OCI-LY1 (cell line): ENCODE data around the gene HDAC7.

Experiments used
- H2AFZ ChIP-seq: fragments of 200-600 bp; sonication (generic), shearing (Covaris generic); 2 replicates; pipeline ENCODE4 v1.6.0; 2014; ENCODE audit warnings: antibody characterized with exemption, mild to moderate bottlenecking, low read length
- H3F3A ChIP-seq: fragments of 200-600 bp; sonication (generic), shearing (Covaris generic); 2 replicates; pipeline ENCODE4 v1.6.0; 2014; ENCODE audit warnings: mild to moderate bottlenecking, antibody characterized with exemption, low read length, moderate library complexity; ENCODE audit not compliant: insufficient read depth
- H3K27ac ChIP-seq: fragments of 200-600 bp; sonication (generic); 2 replicates; pipeline ENCODE4 v1.5.1; 2014; ENCODE audit warnings: low read length, mixed run types, mild to moderate bottlenecking, low read depth; ENCODE audit not compliant: poor library complexity, severe bottlenecking
- H3K27me3 ChIP-seq: fragments of 200-600 bp; sonication (generic); 2 replicates; pipeline ENCODE4 v1.6.0; 2014; ENCODE audit warnings: antibody characterized with exemption, mild to moderate bottlenecking, low read length, moderate library complexity; ENCODE audit not compliant: insufficient read depth
- H3K36me3 ChIP-seq: fragments of 200-600 bp; sonication (generic); 2 replicates; pipeline ENCODE4 v1.6.1; 2014; ENCODE audit warnings: mild to moderate bottlenecking, antibody characterized with exemption, low read length, moderate library complexity, mixed read lengths; ENCODE audit not compliant: insufficient read depth
- H3K4me1 ChIP-seq: fragments of 200-600 bp; sonication (generic); 2 replicates; pipeline ENCODE4 v1.5.1; 2014; ENCODE audit warnings: mild to moderate bottlenecking, low read length, moderate library complexity; ENCODE audit not compliant: insufficient read depth, severe bottlenecking
- H3K4me2 ChIP-seq: fragments of 200-600 bp; sonication (generic), shearing (Covaris generic); 2 replicates; pipeline ENCODE4 v1.6.1; 2014; ENCODE audit warnings: low read length
- H3K4me3 ChIP-seq: fragments of 200-600 bp; sonication (generic); 2 replicates; pipeline ENCODE4 v1.5.1; 2014; ENCODE audit warnings: low read length, low read depth, mild to moderate bottlenecking, mixed read lengths; ENCODE audit not compliant: poor library complexity, severe bottlenecking
- H3K79me2 ChIP-seq: fragments of 200-600 bp; shearing (Covaris generic); 2 replicates; pipeline ENCODE4 v1.6.1; 2016; ENCODE audit warnings: mixed run types, low read length, mixed read lengths; ENCODE audit not compliant: insufficient read depth
- H3K9ac ChIP-seq: fragments of 200-600 bp; sonication (generic), shearing (Covaris generic); 2 replicates; pipeline ENCODE4 v1.6.1; 2014; ENCODE audit warnings: mild to moderate bottlenecking, low read length, mixed read lengths
- H3K9me2 ChIP-seq: fragments of 200-600 bp; sonication (generic), shearing (Covaris generic); 2 replicates; pipeline ENCODE4 v1.6.1; 2014; ENCODE audit warnings: low read depth, mild to moderate bottlenecking, low read length, mixed read lengths
- H3K9me3 ChIP-seq: fragments of 200-600 bp; shearing (Covaris generic); 2 replicates; pipeline ENCODE4 v1.6.1; 2014; ENCODE audit warnings: low read length, mixed read lengths
- H4K20me1 ChIP-seq: fragments of 200-600 bp; sonication (generic), shearing (Covaris generic); 2 replicates; pipeline ENCODE4 v1.6.0; 2016; ENCODE audit warnings: mild to moderate bottlenecking, low read length; ENCODE audit not compliant: insufficient read depth
- CTCF ChIP-seq: fragments of 200-600 bp; sonication (generic), shearing (Covaris generic); IDR thresholded peaks from 2 replicates; pipeline ENCODE4 v1.5.1; 2017; ENCODE audit warnings: mild to moderate bottlenecking, antibody characterized with exemption, low read length, moderate library complexity, mixed read lengths
- EZH2 ChIP-seq: fragments of 200-600 bp; sonication (generic), shearing (Covaris generic); IDR thresholded peaks from 2 replicates; pipeline ENCODE4 v1.8.0; 2017; ENCODE audit warnings: borderline replicate concordance, mixed run types, mild to moderate bottlenecking, antibody characterized with exemption, low read length, moderate library complexity, mixed read lengths

Gene HDAC7

DNA sequence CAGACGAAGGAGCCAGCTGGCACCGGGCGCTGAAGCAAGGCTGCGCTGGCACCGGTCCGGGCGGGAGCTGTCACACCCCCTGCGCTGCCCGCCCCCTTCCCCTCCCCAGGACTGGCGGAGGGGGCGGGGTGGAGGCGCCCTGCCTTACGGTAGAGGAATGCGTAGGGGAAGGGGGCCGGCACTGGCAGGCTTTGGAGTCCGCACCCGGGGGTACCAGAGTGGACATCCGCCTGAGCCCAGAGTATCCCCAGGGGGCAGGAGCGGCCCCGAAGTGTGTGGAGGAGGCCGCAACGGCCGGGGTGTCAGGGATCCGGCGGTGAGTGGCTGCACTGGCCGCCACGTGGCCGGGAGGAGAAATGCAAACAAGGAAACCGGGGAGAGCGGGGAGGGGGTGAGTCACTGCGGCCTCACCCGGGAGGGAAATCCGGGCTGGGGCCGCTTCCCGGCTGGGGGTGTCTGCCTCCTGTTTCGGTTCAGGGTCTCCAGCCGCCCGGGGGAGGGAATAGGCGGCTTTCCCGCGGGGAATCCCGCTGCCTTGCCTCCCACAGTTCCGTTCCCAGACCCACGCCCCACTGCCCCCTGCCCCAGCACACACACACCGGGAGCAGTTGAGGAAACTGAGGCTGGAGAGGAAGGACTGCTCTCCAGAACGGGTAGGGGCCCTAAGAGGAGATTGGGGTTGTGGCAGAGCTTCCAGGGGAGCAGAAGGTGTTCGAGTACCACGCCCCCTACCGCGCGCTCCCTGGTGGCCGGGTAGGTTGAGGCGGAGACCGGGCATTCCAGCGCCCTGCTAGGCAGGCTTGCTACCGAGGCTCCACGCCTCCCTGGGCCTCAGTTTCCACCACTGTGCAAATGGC, 60.6 kb downstream of the HDAC7 start, which contains the start of gene RAPGEF3:
Gene RAPGEF3, minus strand, starts transcription at position 47 of the 857 bp plus-strand sequence. CDS start 324 bp downstream, outside the sequence.
- Histone ChIP-seq H3K27me3 (peaks cover 4% of the 10 kb centered on the region; the same call in 1 of the 2 replicates), H3K9ac (peak within 1 kb of the TSS; percentile 43), H3K79me2 (no peaks in the 10 kb centered on the region), H2AFZ (no peak within 1 kb of the TSS), H3K27ac (no peak within 1 kb of the TSS), H3F3A (no peaks in the 10 kb centered on the region), H3K9me2 (no peaks in the 10 kb centered on the region), H3K4me1 (peaks cover 13% of the 10 kb centered on the region), H4K20me1 (no peaks in the 10 kb centered on the region), H3K36me3 (no peaks in the 10 kb centered on the region), H3K4me2 (peak within 1 kb of the TSS; percentile 91), H3K9me3 (no peaks in the 10 kb centered on the region), H3K4me3 (peak within 1 kb of the TSS; percentile 62)
- TF ChIP-seq CTCF (peak; percentile 42), EZH2 (no peak)

GRCh38 chr12:47758584-47758833, 61.2 kb downstream of the HDAC7 start:
- Histone ChIP-seq H3K9ac (no peak overlapping the region), H3F3A (no peaks in the 10 kb centered on the region), H3K4me2 (peak overlapping the region; percentile 91), H3K9me3 (no peaks in the 10 kb centered on the region), H3K9me2 (no peaks in the 10 kb centered on the region), H3K4me1 (peaks cover 13% of the 10 kb centered on the region), H3K4me3 (peak overlapping the region; percentile 62), H3K79me2 (no peaks in the 10 kb centered on the region), H4K20me1 (no peaks in the 10 kb centered on the region), H3K27me3 (peaks cover 4% of the 10 kb centered on the region; the same call in 1 of the 2 replicates), H3K27ac (no peak overlapping the region), H3K36me3 (no peaks in the 10 kb centered on the region), H2AFZ (no peak overlapping the region)
- TF ChIP-seq EZH2 (no peak), CTCF (no peak)

GRCh38 chr12:47757840-47758583, 61.7 kb downstream of the HDAC7 start:
- H3K4me2 ChIP-seq = no peak overlapping the region; the same call in 1 of the 2 replicates
- no peaks in the 10 kb centered on the region for H3K36me3 ChIP-seq
- no peaks in the 10 kb centered on the region for H3F3A ChIP-seq
- no peak overlapping the region for H3K27ac ChIP-seq
- no peaks in the 10 kb centered on the region for H3K79me2 ChIP-seq
- H3K4me3 ChIP-seq = no peak overlapping the region
- no peak for TF ChIP-seq EZH2
- TF ChIP-seq CTCF = no peak
- no peaks in the 10 kb centered on the region for H3K9me3 ChIP-seq
- H3K4me1 ChIP-seq = peaks cover 13% of the 10 kb centered on the region
- H4K20me1 ChIP-seq = no peaks in the 10 kb centered on the region
- H3K27me3 ChIP-seq = peaks cover 4% of the 10 kb centered on the region; the same call in 1 of the 2 replicates
- no peak overlapping the region for H2AFZ ChIP-seq
- no peaks in the 10 kb centered on the region for H3K9me2 ChIP-seq
- no peak overlapping the region for H3K9ac ChIP-seq
